GM21737 (cell line): ENCODE data around the gene COPA.

Experiments used
- ATAC-seq: cut with Tn5 transposase; IDR thresholded peaks from one replicate; pipeline ENCODE4 v1.9.1; 2021; ENCODE audit warnings: mild to moderate bottlenecking, moderate library complexity; ENCODE audit not compliant: unreplicated experiment

COPA gene

DNA sequence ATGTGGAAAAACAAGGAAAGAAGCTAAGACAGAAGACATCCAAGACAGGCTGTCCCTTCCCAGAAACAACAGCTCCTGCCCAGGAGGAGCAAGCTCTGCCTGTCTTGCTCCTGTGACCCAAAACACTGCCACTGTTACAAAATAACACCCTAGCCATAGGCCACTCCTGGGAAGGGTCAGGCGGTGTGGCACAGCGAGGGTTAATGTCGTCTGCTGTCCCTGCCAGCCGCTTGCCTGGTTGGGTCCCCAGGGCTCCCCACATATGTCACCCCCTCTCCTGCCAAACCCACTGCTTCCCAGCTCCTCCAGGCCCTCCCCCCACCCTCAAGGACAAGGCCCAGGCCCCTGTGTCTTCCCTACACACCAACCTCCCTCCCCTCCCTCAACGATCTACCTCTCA lies 20.0 kb upstream of the COPA start:
- ATAC-seq = no peak

DNA sequence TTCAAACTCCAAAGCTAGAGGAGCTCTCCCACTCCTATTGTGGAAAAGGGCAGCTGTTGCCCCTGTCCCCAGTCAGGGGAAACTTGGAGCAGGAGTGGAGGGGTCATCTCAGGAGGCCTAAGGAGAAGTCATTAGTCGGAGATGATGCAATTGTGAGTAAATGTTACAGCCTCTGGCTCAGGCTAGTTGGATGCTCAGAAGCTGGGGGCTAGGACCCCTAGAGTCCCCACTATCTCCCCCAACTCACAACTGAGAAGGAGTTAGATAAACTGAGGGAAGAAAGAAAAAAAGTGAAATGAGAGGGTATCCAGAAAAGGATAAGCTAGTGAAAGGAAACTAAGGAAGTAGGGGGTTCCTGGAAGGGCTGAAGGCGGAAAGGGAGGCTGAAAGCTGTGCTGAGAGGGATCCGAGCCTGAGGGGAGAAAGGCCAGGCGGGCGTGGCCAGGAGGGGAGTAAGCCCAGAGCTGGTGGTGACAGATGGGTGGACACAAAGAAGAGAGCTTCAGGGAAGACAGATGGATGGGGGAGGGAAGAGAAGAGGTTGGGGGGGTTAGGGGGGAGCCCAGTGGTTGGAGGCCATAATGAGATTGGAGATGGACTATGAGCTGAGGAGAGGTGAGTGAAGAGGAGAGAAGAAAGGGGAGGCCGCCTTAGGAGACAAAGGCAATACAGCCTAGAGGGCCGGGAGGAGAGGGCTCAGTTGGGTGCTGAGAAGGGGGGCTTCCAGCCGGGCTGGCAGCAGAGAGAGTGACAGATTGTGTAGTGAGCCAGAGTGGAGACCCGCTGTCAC lies 19.3 kb upstream of the COPA start:
- no peak for ATAC-seq

DNA sequence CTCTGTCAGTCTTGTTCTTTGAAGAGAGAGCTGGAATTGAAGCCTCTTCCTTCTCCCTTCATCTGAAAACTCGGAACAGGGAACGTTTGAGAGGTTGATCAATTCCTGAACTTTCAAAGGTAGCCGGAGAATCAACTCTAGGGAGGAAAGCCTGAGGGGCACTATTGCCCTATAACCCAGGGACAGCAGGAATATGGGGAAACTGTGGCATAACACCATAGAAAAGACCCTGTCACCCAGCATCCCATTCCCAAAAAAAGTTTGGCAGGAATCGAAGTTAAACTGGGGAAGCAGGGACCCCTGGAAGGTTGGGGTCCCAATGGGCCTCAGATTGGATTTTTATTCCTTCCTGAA lies 18.7 kb upstream of the COPA start:
- no peak for ATAC-seq

DNA sequence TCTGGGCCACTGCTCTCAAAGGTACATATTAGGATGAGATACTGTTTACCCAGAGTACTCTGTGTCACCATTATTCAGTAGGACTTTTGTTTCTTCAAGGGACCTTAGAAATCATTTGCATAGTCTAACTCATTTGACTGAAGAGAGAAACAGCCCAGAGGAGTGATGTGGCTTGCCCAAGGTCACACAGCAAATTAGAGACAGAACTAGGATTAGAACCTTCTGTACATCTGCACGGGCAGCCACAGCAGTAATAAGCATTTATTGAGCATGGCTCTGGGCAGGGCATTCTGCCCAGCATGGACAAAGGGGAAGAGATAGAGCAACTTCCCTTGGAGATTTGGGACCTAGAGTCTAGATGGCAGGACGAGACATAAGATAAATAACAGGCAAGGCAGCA lies 18.1 kb upstream of the COPA start:
- no peak for ATAC-seq

DNA sequence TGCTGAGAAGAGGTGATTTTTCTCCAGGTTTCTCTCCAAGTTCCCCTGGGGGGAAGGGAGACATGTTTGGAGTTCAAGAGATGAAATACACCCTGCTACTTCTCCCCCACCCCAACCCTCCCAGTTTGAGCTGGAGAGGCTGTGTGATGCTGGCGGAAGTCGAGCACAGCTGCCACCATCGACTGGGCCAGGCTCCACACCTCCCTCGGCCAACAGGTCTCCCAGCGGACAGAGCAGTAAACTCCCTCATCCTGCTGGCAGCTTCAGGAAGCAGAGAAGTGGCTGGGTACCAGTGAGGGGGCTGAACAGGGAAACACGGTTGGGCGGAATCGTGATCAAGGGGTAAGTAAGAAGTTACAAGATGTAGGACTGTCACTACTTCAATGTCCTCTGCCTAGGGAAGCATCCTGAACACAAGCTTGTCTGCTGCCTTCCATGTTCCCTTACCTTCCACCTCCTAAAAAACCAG lies 17.2 kb upstream of the COPA start:
- no peak for ATAC-seq

DNA sequence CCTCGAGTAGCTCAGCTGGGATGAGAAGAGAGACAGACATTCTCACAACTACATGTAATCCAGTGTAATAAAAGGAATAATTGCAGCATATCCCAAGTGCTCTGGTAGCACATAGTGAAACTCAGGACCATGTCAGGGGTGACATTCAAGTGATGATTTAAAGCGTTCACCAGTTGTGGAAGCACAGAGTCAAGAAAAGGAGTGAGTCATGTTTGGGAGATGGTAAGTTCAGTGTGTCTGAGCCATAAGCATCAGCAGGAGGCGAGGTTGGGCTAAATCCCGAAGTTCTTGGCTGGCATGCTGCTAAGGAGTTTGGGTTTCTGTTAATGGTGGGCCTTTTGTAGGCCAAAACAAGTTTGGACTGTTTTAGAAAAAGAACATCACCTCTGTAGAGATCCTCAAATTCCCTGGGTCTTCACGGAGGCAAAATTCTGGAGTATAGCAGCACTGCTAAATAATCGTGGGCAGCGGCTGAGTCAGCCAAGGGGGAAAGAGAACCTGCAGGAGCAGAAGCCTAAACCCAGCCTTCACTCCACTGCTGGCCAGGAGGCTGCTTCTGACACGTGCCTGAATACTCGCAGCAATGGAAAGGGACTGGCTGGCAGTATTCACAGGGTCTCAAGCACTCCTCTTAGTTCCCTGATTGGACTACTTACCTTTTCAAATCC lies 16.6 kb upstream of the COPA start:
- ATAC-seq = no peak

DNA sequence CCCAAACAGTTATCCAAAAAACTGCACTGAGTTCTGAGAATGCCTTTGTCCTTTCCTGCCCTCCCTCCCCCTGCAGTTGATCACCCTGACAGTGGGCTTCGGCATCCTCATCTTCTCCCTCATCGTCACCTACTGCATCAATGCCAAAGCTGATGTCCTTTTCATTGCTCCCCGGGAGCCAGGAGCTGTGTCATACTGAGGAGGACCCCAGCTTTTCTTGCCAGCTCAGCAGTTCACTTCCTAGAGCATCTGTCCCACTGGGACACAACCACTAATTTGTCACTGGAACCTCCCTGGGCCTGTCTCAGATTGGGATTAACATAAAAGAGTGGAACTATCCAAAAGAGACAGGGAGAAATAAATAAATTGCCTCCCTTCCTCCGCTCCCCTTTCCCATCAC lies 15.0 kb upstream of the COPA start:
- ATAC-seq = no peak

DNA sequence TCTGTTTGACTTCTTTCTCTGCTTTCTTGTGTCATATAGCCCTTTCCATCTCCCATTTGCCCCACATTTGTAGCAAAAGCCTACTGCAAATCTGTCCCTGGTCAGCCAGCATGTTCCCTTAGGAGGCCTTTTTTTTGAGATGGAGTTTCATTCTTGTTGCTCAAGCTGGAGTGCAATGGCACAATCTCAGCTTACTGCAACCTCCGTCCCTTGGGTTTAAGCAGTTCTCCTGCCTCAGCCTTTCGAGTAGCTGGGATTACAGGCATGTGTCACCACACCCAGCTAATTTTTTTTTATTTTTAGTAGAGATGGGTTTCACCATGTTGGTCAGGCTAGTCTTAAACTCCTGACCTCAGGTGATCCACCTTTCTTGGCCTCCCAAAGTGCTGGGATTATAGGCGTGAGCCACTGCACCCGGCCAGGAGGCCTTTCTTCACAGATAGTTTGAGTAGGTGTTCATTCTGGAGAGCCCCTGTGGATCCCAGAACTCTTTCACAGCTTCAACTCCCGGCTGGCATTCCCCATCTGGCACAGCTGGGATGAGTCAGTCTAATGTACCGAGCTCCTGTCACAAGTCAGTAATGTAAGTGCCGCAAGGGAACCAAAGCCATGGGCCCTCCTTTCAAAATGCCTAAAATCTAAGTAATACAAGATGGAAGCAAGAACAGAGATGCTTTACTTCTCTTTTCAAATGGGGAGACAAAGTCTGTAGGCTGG lies 14.4 kb upstream of the COPA start:
- no peak for ATAC-seq

DNA sequence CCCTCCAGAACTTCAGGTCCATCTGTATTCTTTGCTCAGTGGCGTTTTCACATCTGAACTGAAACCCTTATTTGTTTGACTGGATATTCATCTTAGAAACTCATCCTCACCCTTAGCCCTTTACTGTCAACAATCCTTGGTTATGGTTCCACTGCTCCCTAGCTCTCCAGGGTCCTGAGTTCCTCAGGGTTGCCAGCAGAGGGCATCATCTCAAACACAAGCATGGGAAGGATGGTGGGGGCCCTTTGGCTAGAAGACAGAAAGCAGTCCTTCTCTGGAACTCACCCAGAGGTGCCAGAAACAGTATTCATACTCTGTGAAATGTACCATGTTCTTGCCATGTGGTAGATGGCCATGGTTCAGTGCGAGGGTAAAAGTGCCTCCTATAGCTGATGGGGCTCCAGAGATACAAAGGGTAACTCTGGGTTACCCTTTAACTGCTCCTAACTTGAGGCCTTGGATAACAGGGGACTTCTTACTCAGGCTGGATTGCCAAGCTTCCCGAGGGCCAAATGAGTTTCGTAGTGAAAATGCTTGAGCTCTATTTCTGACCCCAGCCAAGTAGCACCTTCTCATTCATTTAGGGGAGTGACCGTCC lies 11.4 kb upstream of the COPA start:
- ATAC-seq = no peak

DNA sequence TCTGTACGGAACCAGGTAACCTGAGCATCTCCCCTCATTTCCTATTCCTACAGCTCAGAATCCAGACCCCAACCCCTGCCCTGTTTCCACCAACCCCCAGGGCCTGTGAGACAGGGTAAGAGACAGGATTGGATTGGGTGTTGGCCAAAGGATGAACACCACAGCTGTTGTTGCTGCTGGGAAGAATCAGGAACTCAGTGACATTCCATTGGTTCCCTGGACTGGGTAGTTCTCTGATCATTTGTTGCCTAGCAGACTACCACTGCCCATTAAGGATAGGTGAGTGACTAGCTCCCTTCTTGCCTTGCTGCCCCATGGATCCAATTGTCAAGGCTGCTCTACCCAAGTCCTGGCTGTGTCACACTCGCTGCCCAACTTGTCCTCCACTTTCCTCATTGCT lies 10.2 kb upstream of the COPA start:
- no peak for ATAC-seq

DNA sequence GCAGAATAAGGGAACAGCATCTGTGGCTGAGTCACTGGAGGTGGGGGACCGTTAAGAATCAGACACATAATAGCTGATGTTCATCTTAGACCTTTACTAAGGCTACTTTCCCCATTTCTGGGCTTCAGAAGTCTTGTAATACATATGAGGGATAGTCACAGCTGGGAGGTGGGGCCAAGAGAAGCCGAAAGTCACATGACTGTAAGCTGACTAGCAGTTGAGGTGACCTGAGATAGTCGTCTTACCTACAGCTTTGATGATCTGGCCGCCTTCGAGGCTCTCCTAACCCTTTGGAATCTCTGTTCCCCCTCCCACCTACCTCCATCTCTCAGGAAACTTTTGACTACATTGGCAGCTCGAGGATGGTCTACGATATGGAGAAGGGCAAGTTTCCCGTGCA lies 9.5 kb upstream of the COPA start:
- ATAC-seq = no peak

DNA sequence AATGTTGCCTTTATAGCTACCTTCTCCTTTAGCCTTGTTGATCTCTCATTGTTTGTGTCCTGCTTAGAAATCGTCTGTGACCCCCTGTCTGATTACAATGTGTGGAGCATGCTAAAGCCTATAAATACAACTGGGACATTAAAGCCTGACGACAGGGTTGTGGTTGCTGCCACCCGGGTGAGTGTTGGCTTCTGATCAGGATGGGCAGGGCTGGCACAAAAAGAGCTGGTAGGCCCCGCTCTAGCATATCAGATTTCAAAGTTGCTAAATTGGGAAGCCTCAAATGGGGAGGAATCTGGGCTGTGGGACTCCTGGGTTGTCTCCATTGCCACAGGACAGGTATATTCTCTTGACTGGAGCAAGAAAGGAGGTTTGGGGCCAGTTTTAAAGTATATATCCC lies 8.6 kb upstream of the COPA start:
- ATAC-seq = no peak

DNA sequence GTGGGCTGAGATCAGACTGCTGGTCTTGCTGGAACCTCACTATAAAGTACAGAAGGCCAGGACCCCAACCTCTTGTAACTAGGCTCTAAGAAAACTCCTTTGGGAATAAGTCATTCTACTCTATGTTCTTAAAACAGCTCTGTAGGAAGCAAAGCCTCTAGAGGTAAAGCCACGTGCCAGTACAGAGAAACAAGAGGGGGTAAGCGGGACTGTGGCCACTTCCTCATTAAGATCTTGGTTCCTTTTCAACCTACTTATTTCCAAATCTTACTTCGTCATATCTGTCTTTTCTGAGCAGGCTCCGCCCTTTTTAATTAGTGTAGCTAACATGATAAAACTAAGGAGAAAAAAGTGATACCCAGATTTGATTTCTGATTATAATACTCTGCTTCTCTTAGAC lies 3.9 kb upstream of the COPA start:
- peak; percentile 34 for ATAC-seq

DNA sequence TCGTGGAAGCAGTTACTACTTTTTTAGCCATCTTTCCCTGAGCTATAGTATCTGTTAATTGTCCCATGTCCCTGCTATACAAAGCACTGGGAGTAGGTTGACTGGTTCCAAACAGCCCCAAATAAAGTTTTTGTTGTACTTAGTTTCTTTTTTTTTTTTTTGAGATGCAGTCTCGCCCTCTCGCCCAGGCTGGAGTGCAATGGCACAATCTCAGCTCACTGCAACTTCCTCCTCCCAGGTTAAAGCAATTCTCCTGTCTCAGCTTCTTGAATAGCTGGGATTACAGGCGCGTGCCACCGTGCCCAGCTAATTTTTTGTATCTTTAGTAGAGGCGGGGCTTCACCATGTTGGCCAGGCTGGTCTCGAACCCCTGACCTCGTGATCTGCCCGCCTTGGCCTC lies 3.4 kb upstream of the COPA start:
- no peak for ATAC-seq

DNA sequence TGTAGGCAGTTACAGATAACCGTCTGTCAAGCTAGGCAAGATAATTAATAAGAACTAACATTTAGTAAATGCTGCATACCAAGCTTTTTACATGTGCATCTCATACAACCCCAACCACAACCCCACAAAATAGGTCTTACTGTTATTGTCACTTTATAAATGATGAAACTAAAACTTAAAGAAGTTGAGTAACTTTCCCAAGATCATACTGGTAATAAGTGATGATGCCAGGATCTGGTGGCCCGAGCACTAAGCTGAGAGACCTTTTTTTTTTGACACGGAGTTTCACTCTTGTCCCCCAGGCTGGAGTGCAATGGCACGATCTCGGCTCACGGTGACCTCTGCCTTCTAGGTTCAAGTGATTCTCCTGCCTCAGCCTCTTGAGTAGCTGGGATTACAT lies 1.9 kb upstream of the COPA start:
- no peak for ATAC-seq

DNA sequence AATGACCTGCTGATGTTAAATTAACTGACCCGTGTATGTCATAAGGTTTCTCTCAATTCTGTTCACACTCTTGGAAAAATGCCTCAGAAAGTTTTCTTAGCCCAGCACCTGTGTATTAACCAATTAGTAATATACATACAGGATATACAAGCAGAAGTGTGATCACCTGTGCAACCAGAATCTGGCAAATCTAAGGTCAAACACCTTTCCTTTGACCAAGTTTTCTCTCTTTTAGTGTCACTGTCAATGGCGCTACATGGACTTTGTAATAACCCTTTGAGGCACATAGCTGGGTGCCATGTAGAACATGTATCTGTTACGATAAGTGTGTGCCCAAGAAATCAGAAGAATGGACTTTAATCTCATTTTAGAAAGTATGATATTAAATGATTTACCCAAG lies 1.2 kb upstream of the COPA start:
- no peak for ATAC-seq

DNA sequence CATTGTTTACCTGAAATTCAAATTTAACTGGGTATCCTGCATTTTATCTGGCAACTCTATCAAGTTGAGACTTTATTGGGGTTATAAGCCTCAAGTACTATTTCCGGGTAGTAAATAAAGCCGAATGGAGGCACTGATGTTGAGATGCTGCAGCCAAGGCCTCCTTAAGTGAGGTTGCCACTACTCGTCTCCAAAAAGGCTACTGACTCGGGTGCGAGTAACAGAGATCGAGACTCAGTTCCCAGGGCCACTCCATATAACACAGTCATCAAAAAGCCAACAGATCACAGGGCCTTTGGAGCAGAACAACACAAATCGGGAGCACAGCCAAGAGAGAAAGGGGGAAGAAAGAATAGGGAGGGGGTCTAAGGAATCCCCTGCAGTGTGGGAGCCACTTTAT lies 524 bp downstream of the COPA start:
- no peak for ATAC-seq

DNA sequence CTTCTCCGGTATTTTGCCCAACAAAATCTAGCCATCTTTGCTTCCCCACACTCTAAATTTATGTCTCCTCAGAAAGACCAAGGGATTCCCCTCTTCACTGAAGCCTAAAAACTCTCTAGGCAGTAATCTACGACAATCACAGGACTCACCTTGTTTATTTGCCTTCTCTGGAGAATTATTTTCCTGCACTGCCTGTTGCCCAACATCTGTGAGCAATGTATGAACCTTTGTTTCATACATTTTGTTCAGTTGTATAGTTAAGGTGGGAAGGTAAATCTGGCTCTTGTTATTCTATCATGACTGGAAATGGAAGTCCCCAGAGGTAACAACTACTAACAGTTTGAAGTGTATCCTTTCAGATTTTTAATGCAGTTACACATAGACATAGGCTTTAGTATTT lies 2.2 kb downstream of the COPA start:
- no peak for ATAC-seq

DNA sequence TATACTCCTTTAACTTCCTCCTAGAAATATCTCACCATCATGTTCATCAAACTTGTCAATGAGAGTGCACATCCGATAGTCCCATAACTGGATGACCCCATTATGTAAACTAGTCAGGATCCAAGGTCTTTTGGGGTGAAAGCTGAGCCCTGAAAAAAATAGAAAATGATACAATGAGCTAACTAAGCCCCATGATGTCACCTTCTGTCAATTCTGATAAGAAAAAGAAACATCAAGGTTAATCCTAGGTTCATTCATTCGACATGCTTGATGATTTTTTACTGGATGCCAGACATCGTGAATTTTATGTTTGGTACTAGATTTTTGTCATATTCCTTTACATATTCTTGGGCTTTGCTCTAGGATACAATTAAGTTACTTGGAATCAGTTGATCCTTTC lies 2.9 kb downstream of the COPA start:
- ATAC-seq = no peak

DNA sequence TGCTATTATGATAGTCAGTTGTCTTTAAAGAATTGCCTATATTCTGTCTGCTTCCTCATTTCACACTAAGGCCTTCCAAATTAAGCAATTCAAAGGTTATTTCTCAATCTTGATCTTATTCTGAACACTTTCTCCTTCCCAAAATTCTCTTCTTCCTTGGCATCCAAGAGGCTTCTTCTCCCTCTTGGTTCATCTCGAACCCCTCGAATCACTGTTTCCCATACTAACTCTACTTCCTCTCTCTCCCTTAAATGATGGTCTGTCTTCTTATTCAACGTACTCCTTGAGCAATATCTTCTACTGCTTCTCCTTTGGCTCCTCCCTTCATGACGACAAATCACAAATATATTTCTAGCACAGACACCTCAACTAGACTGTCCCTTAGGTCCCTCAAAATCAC lies 4.5 kb downstream of the COPA start:
- no peak for ATAC-seq

DNA sequence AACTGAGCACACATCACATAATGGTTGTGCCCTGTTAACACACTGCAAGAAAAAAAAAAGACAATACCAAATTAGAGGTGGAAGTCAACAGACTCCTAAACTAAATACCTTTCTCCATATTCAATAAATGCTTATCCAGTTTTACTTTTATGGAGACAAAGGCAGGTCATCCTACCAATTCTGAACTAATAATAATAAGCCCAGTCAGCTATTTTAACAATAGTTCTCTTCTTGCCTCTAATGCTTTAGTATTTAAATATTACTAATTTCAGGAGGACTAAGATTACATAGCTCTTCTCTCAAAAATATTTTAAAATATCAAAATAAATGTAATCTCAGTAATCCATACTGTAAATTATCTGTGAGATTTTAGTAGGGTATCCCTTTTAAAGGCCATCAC lies 10.5 kb downstream of the COPA start:
- ATAC-seq = no peak

DNA sequence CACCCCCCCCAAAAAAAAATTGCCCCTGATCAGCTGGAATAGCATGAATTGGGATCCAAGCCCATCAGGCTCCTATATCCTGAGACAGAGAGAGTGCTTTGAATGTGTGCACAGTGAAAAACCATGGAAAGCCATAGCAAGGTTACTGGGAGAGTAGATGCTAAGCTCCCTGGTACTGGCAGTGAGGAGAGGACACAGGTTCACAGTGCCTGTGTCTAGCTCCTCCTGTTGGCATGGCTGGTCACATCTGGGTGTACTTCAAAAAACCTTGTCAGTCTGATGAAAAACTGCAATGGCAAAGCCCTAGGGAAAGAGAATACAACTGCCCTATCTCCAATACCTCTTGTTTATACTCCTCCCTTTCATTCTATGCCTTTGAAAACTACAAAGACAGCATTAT lies 12.9 kb downstream of the COPA start:
- ATAC-seq = no peak
